ENCODE results near the gene C21orf58. TPM values are rescaled to one million over a fixed set of nuclear protein-coding genes. Genes with fewer than 3 reads are reported as not detected.

Gene C21orf58
- polyA plus RNA-seq, 3 donors: 0.15 to 0.73 (median 0.21) TPM

DNA sequence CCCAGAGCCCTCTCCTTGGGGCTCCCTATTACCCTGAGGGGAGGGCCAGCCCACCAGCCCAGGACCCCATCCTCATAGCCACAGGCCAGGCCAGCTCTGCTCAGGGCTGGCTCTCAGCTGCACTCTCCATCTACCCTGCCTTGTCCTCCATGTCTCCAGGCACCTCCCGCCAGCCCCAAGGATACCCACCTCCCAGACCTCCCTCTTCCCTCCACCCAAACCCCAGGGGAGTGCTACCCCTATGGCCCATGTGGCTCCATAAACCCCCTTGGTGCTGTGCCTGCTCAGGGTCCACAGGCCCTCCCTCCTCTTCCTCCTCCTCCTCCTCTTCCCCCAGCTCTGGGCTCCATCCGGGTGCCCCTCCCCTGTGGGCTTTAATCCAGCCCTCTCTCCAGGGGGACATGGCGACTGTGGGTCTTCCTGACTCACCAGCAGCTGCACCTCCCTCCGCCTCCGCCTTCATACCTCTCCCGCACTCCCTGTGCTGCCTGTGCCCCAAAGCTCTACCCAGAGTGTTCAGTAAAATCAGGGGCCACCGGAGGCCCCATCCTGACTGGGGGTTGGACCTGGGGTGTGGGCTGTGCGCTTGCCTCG, 28.4 kb downstream of the C21orf58 start:
- 62% methylated on average over 4 of the region's 9 CpGs for WGBS (ENCODE audit: insufficient coverage)

DNA sequence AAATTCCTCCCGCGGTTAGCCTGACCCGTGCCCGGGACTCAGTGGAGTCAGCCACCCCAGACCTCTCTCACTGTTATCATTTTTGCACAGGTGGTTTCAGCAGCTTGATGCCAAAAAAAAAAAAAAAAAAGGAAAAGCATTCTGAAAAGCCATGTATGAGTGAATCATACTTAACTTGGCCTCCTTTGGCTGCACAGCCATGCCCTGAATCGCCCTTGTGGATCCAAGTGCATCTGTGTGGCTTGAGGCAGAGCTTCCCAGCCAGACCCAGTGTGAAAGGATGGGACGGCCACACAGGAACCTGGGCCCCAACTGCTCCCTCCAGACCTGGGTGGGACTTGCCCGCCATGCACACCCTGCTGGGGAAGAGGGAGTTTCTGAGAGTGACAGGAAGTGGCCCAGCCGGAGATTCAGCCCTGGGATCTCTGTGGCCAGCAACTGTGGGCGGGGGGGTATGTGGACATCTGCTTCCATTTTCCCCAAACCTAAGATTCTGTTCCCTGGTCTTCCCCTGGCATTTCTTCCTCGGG, 29.0 kb downstream of the C21orf58 start:
- Mint-ChIP-seq H3K4me1 (peaks cover 22% of the 10 kb centered on the region), H3K27me3 (ENCODE audit: low read depth in 3 of 3) (peaks cover 6 to 43% (median 18%) of the 10 kb centered on the region in 3 donors), H3K4me3 (peak overlapping the region in 1 of 2 donors; percentile 51), H3K36me3 (peaks cover 13 to 29% of the 10 kb centered on the region in 2 donors), H3K9me3 (peaks cover 2 to 25% (median 16%) of the 10 kb centered on the region in 7 donors), H3K27ac (peak overlapping the region in 2 of 7 donors; percentile 30 to 46)
- Histone ChIP-seq H3K9me3 (replicated peaks in 1 of 2; ENCODE audit: control insufficient read depth in 1 of 2, insufficient read depth in 1 of 2, low read length in 2 of 2) (peaks cover 7 to 11% of the 10 kb centered on the region in 2 donors), H3K9ac (ENCODE audit: insufficient read depth, low read length, poor library complexity, severe bottlenecking) (no peak overlapping the region), H3K27me3 (ENCODE audit: control insufficient read depth in 2 of 2, insufficient read depth in 2 of 2, low read length in 2 of 2) (peaks cover 0 to 19% of the 10 kb centered on the region in 2 donors), H2AFZ (ENCODE audit: insufficient read depth, low read depth, low read length, poor library complexity, severe bottlenecking) (peak overlapping the region; percentile 19), H3K79me2 (ENCODE audit: insufficient read depth, low read length) (peaks cover under 1% of the 10 kb centered on the region), H3K4me1 (ENCODE audit: control insufficient read depth in 1 of 2, insufficient read depth in 2 of 2, low read length in 2 of 2) (peaks cover 16 to 26% of the 10 kb centered on the region in 2 donors), H3K27ac (ENCODE audit: low read depth in 1 of 2, low read length in 2 of 2) (no peak overlapping the region), H3K4me2 (replicated peaks; ENCODE audit: extremely low read depth, low read length, poor library complexity, severe bottlenecking) (peak overlapping the region; percentile 67), H3K36me3 (replicated peaks in 1 of 2; ENCODE audit: control insufficient read depth in 1 of 2, insufficient read depth in 2 of 2, low read length in 2 of 2) (peaks cover 7 to 22% of the 10 kb centered on the region in 2 donors), H3K4me3 (replicated peaks in 1 of 3; ENCODE audit: low read depth in 2 of 3, low read length in 3 of 3) (no peak overlapping the region), H4K20me1 (ENCODE audit: insufficient read depth, low read length) (no peaks in the 10 kb centered on the region)
- 5% methylated on average over 3 of the region's 10 CpGs for WGBS (ENCODE audit: insufficient coverage)
- TF ChIP-seq, protein P1, sequence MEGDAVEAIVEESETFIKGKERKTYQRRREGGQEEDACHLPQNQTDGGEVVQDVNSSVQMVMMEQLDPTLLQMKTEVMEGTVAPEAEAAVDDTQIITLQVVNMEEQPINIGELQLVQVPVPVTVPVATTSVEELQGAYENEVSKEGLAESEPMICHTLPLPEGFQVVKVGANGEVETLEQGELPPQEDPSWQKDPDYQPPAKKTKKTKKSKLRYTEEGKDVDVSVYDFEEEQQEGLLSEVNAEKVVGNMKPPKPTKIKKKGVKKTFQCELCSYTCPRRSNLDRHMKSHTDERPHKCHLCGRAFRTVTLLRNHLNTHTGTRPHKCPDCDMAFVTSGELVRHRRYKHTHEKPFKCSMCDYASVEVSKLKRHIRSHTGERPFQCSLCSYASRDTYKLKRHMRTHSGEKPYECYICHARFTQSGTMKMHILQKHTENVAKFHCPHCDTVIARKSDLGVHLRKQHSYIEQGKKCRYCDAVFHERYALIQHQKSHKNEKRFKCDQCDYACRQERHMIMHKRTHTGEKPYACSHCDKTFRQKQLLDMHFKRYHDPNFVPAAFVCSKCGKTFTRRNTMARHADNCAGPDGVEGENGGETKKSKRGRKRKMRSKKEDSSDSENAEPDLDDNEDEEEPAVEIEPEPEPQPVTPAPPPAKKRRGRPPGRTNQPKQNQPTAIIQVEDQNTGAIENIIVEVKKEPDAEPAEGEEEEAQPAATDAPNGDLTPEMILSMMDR (IDR thresholded peaks at IDR 0.05): no peak
- DNase-seq: no peak
- intact Hi-C loops (cut with micrococcal nuclease): no loop called here

More for the DNA sequence above, 28.4 kb downstream of the C21orf58 start:
- Mint-ChIP-seq H3K9me3 (peaks cover 2 to 25% (median 16%) of the 10 kb centered on the region in 7 donors), H3K4me1 (peaks cover 20% of the 10 kb centered on the region), H3K4me3 (no peak overlapping the region), H3K27me3 (ENCODE audit: low read depth in 3 of 3) (peaks cover 6 to 43% (median 18%) of the 10 kb centered on the region in 3 donors), H3K27ac (peak overlapping the region in 1 of 7 donors; percentile 46), H3K36me3 (peaks cover 16 to 32% of the 10 kb centered on the region in 2 donors)
- H3K4me1 ChIP-seq (ENCODE audit: control insufficient read depth in 1 of 2, insufficient read depth in 2 of 2, low read length in 2 of 2): peaks cover 16 to 26% of the 10 kb centered on the region in 2 donors
- DNase-seq: no peak
- H2AFZ ChIP-seq (ENCODE audit: insufficient read depth, low read depth, low read length, poor library complexity, severe bottlenecking): peak overlapping the region; percentile 72
- H3K4me3 ChIP-seq (replicated peaks in 1 of 3; ENCODE audit: low read depth in 2 of 3, low read length in 3 of 3): no peak overlapping the region
- peak overlapping the region; percentile 67 for H3K4me2 ChIP-seq (replicated peaks; ENCODE audit: extremely low read depth, low read length, poor library complexity, severe bottlenecking)
- no peaks in the 10 kb centered on the region for H3K79me2 ChIP-seq (ENCODE audit: insufficient read depth, low read length)
- intact Hi-C loops (cut with micrococcal nuclease): no loop called here
- H3K27ac ChIP-seq (ENCODE audit: low read depth in 1 of 2, low read length in 2 of 2): no peak overlapping the region
- H4K20me1 ChIP-seq (ENCODE audit: insufficient read depth, low read length): no peaks in the 10 kb centered on the region
- peaks cover 8 to 27% of the 10 kb centered on the region in 2 donors for H3K36me3 ChIP-seq (replicated peaks in 1 of 2; ENCODE audit: control insufficient read depth in 1 of 2, insufficient read depth in 2 of 2, low read length in 2 of 2)
- no peak overlapping the region for H3K9ac ChIP-seq (ENCODE audit: insufficient read depth, low read length, poor library complexity, severe bottlenecking)
- peaks cover 0 to 19% of the 10 kb centered on the region in 2 donors for H3K27me3 ChIP-seq (ENCODE audit: control insufficient read depth in 2 of 2, insufficient read depth in 2 of 2, low read length in 2 of 2)
- H3K9me3 ChIP-seq (replicated peaks in 1 of 2; ENCODE audit: control insufficient read depth in 1 of 2, insufficient read depth in 1 of 2, low read length in 2 of 2): peaks cover 7 to 11% of the 10 kb centered on the region in 2 donors
- TF ChIP-seq, protein P1 (IDR thresholded peaks at IDR 0.05): no peak
